Nephron (organoid): Measurements from ENCODE around the gene CCAR1.
"Not testable (repeated sequence)": the region's sequence is repeated elsewhere in the genome, so short reads cannot be mapped to it uniquely, and the experiment has no call there.

ENCODE experiments used
- H3K27ac Mint-ChIP-seq, 3 experiments: 2 replicates each; pipeline ENCODE4 v1.8.0; 2020; ENCODE audit warnings: mixed read lengths in 3 of 3, mild to moderate bottlenecking in 2 of 3, moderate library complexity in 1 of 3
- H3K27me3 Mint-ChIP-seq: 2 replicates; pipeline ENCODE4 v1.8.0; 2021; ENCODE audit warnings: low read depth, mild to moderate bottlenecking, moderate library complexity, mixed read lengths
- H3K36me3 Mint-ChIP-seq: 2 replicates; pipeline ENCODE4 v1.8.0; 2020; ENCODE audit warnings: low read depth, mixed read lengths
- H3K4me1 Mint-ChIP-seq: 2 replicates; pipeline ENCODE4 v1.8.0; 2020; ENCODE audit warnings: mixed read lengths
- H3K4me3 Mint-ChIP-seq, 3 experiments: 2 replicates each; pipeline ENCODE4 v1.8.0; 2020; ENCODE audit warnings: mild to moderate bottlenecking in 3 of 3, mixed read lengths in 3 of 3, moderate library complexity in 2 of 3
- H3K9me3 Mint-ChIP-seq: 2 replicates; pipeline ENCODE4 v1.8.0; 2020; ENCODE audit warnings: mixed read lengths
- TF ChIP-seq, protein P1 (sequence below), 3 experiments: fragments of 200-600 bp; sonication (generic); IDR thresholded peaks; one replicate each; pipeline ENCODE4 v1.5.0; 2021; ENCODE audit warnings: antibody characterized with exemption in 3 of 3; ENCODE audit not compliant: unreplicated experiment in 3 of 3

CCAR1 gene

DNA sequence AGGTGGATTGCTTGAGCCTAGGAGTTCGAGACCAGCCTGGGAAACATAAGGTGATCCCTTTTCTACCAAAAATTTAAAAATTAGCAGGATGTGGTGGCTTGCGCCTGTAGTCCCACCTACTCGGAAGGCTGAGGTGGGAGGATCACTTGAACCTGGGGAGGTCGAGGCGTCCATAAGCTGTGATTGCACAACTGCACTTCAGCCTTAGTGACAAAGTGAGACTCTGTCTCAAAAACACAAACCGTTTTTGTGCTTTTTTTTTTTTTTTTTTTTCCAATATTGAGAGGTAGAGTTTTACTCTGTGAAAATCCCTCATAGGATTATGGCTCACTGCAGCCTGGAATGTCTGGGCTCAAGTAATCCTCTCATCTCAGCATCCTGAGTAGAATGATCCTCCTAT is 14.1 kb downstream of the CCAR1 start:
- H3K36me3 Mint-ChIP-seq, result peaks cover 78% of the 10 kb centered on the region

DNA sequence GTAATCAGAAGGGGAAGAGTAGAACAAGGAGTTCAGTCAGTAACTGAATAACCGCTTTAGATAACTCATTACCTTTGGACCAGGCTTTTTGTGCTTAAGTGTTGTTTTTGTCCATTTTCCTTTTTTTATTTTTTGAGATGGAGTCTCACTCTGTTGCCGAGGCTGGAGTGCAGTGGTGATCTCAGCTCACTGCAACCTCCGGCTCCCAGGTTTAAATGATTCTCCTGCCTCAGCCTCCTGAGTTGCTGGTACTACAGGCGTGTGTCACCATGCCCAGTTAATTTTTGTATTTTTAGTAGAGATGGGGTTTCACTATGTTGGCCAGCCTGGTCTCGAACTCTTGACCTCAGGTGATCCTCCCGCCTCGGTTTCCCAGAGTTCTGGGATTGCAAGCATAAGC is 14.7 kb downstream of the CCAR1 start:
- not testable (repeated sequence) for H3K4me3 Mint-ChIP-seq, H3K9me3 Mint-ChIP-seq, H3K27me3 Mint-ChIP-seq, H3K27ac Mint-ChIP-seq, H3K4me1 Mint-ChIP-seq
- H3K36me3 Mint-ChIP-seq, result peaks cover 78% of the 10 kb centered on the region

More for the DNA sequence above, 14.1 kb downstream of the CCAR1 start:
- Mint-ChIP-seq H3K27ac (no peak overlapping the region), H3K27me3 (no peaks in the 10 kb centered on the region), H3K9me3 (no peaks in the 10 kb centered on the region), H3K4me3 (no peak overlapping the region), H3K4me1 (no peaks in the 10 kb centered on the region)
- TF ChIP-seq, protein P1, sequence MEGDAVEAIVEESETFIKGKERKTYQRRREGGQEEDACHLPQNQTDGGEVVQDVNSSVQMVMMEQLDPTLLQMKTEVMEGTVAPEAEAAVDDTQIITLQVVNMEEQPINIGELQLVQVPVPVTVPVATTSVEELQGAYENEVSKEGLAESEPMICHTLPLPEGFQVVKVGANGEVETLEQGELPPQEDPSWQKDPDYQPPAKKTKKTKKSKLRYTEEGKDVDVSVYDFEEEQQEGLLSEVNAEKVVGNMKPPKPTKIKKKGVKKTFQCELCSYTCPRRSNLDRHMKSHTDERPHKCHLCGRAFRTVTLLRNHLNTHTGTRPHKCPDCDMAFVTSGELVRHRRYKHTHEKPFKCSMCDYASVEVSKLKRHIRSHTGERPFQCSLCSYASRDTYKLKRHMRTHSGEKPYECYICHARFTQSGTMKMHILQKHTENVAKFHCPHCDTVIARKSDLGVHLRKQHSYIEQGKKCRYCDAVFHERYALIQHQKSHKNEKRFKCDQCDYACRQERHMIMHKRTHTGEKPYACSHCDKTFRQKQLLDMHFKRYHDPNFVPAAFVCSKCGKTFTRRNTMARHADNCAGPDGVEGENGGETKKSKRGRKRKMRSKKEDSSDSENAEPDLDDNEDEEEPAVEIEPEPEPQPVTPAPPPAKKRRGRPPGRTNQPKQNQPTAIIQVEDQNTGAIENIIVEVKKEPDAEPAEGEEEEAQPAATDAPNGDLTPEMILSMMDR (IDR thresholded peaks at IDR 0.05; ENCODE audit: unreplicated experiment in 3 of 3), result no peak

DNA sequence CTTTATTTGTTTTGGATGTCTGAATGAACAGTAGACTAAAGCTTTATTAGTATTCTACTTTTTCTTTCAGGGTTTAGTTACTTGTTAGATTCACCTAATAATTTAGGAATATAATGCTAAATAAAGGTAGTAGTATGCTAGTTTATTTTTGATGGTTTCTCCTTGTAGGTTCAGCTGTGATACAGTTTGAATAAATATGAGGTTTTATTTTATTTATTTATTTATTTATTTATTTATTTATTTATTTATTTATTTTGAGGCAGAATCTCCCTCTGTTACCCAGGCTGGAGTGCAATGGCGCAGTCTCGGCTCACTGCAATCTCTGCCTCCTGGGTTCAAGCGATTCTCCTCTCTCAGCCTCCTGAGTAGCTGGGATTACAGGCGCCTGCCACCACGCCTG is 19.6 kb downstream of the CCAR1 start:
- not testable (repeated sequence) for H3K9me3 Mint-ChIP-seq, H3K4me3 Mint-ChIP-seq, H3K27ac Mint-ChIP-seq, H3K27me3 Mint-ChIP-seq, H3K4me1 Mint-ChIP-seq
- H3K36me3 Mint-ChIP-seq, result peaks cover 69% of the 10 kb centered on the region

DNA sequence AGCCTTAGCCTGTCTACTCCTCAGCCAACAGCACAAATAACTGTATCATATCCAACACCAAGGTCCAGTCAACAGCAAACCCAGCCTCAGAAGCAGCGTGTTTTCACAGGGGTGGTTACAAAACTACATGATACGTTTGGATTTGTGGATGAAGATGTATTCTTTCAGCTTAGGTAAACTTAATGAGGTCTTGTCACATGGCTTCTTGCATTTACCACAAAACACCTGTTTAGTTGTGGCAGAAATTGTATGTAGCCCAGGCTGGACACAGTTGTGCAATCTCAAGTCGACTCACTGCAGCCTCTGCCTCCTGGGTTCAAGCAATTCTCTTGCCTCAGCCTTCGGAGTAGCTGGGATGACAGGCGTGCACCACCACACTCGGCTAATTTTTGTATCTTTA is 21.4 kb downstream of the CCAR1 start:
- Mint-ChIP-seq H3K36me3 (peaks cover 61% of the 10 kb centered on the region), H3K4me3 (no peak overlapping the region), H3K4me1 (no peaks in the 10 kb centered on the region), H3K27ac (no peak overlapping the region), H3K9me3 (no peaks in the 10 kb centered on the region), H3K27me3 (no peaks in the 10 kb centered on the region)
- TF ChIP-seq, protein P1 (IDR thresholded peaks at IDR 0.05; ENCODE audit: unreplicated experiment in 3 of 3), result no peak

DNA sequence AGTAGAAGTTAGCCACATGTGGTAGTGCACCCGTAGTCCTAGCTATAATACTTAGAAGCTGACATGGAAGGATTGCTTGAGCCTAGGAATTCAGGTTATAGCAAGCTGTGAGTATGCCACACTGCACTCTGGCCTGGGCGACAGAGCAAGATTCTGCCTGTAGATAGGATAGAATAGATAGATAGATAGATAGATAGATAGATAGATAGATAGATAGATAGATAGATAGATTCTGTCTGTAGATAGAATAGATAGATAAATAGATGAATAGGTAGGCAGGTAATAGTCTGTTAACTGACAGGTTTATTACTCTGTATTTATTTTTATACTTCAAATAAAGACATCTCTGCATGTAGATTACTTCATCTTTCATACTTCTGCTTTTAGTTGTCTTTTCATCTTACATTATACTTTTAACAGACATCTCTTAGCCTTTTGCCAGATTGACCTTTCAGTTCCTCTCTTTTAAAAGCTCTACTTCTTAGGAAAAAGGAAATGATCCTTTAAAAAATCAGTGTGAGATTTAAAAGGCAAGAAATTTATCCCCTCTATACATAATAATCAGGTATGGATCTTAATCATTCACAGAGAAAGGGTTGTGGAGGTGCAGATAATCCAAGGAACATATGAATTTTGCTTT is 31.8 kb downstream of the CCAR1 start:
- Mint-ChIP-seq H3K4me1 (no peaks in the 10 kb centered on the region), H3K27me3 (no peaks in the 10 kb centered on the region), H3K36me3 (peaks cover 77% of the 10 kb centered on the region), H3K27ac (no peak overlapping the region), H3K4me3 (no peak overlapping the region), H3K9me3 (no peaks in the 10 kb centered on the region)
- TF ChIP-seq, protein P1 (IDR thresholded peaks at IDR 0.05; ENCODE audit: unreplicated experiment in 3 of 3), result no peak

DNA sequence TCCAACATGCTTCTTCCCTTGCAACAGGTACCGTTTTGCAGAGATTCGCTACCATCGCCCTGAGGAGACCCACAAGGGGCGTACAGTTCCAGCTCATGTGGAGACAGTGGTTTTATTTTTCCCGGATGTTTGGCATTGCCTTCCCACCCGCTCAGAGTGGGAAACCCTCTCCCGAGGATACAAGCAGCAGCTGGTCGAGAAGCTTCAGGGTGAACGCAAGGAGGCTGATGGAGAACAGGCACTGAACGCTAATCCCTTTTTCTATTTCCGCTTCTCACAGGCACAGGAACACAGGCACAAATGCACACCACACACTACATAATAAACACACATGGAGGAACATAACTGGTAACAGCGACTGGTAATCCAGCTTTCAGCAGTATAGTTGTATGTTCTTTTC is 35.2 kb downstream of the CCAR1 start:
- TF ChIP-seq, protein P1 (IDR thresholded peaks at IDR 0.05; ENCODE audit: unreplicated experiment in 3 of 3), result no peak
- H3K27ac Mint-ChIP-seq, result no peak overlapping the region
- H3K9me3 Mint-ChIP-seq, result no peaks in the 10 kb centered on the region
- H3K36me3 Mint-ChIP-seq, result peaks cover 74% of the 10 kb centered on the region
- H3K4me1 Mint-ChIP-seq, result no peaks in the 10 kb centered on the region
- no peak overlapping the region for H3K4me3 Mint-ChIP-seq
- no peaks in the 10 kb centered on the region for H3K27me3 Mint-ChIP-seq

DNA sequence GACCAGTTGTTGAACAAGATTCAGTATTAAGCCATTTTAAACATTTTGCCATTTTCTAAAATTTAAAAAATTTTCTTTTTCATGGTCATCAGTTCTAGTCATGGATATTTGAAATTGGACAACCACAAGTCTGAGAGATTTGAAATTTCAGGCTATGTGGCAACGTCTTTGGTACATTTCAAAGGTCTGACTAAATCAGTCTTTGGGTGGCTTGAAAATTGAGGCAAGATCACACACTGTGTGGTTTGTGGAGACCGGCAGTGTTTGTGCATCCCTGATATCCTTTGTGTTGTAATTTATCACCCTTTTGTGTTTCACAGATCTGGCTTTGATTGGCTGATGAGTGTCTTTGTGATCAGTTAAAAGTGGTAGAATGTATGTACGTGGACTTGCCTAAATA is 35.7 kb downstream of the CCAR1 start:
- Mint-ChIP-seq H3K9me3 (no peaks in the 10 kb centered on the region), H3K4me3 (no peak overlapping the region), H3K4me1 (no peaks in the 10 kb centered on the region), H3K27me3 (no peaks in the 10 kb centered on the region), H3K36me3 (peaks cover 70% of the 10 kb centered on the region), H3K27ac (no peak overlapping the region)
- TF ChIP-seq, protein P1 (IDR thresholded peaks at IDR 0.05; ENCODE audit: unreplicated experiment in 3 of 3), result no peak
